ENCODE measurements around the gene DLGAP4. TPM values are rescaled to one million over a fixed set of nuclear protein-coding genes. Genes with fewer than 3 reads are reported as not detected.

Gene DLGAP4
- polyA plus RNA-seq, 1 experiment: 34.9 TPM

- ChIA-PET CTCF (no interaction called here), POLR2A (interaction anchor here (0.6 kb wide), 1 partner anchor 57 kb away, joined by 3 read pairs; no protein-coding TSS in a partner anchor)
- no peak for DNase-seq (ENCODE audit: low read depth)
- Histone ChIP-seq H3K4me3 (ENCODE audit: low read depth, low read length) (no peak overlapping the region), H3K36me3 (ENCODE audit: control insufficient read depth, insufficient read depth, low read length) (peaks cover 39% of the 10 kb centered on the region), H3K27me3 (ENCODE audit: control insufficient read depth, insufficient read depth, low read length) (no peaks in the 10 kb centered on the region)
- TF ChIP-seq CTCF (IDR thresholded peaks at IDR 0.05; ENCODE audit: insufficient read depth, low read depth, low read length): no peak
Measured at GRCh38 chr20:36548704-36549627, 242.8 kb downstream of the DLGAP4 start.

DNA sequence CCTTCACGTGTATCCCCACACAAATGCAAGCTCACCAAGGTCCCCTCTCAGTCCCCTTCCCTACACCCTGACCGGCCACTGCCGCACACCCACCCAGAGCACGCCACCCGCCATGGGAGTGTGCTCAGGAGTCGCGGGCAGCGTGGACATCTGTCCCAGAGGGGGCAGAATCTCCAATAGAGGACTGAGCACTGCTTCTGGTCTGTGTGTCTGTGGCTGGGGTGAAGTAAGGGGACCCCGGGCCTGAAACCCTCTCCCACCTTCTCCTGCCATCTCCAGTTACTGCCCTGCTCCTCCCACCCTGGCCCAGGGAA lies 243.4 kb downstream of the DLGAP4 start:
- Histone ChIP-seq H3K36me3 (ENCODE audit: control insufficient read depth, insufficient read depth, low read length) (peaks cover 38% of the 10 kb centered on the region), H3K4me3 (ENCODE audit: low read depth, low read length) (no peak overlapping the region), H3K27me3 (ENCODE audit: control insufficient read depth, insufficient read depth, low read length) (no peaks in the 10 kb centered on the region)
- no peak for TF ChIP-seq CTCF (IDR thresholded peaks at IDR 0.05; ENCODE audit: insufficient read depth, low read depth, low read length)
- ChIA-PET CTCF (interaction anchor here (2.0 kb wide), 1 partner anchor 56 kb away, joined by 7 read pairs; the partner anchor contains the start of gene RAB5IF), POLR2A (interaction anchor here (0.6 kb wide), 1 partner anchor 57 kb away, joined by 3 read pairs; no protein-coding TSS in a partner anchor)
- DNase-seq (ENCODE audit: low read depth): no peak

DNA sequence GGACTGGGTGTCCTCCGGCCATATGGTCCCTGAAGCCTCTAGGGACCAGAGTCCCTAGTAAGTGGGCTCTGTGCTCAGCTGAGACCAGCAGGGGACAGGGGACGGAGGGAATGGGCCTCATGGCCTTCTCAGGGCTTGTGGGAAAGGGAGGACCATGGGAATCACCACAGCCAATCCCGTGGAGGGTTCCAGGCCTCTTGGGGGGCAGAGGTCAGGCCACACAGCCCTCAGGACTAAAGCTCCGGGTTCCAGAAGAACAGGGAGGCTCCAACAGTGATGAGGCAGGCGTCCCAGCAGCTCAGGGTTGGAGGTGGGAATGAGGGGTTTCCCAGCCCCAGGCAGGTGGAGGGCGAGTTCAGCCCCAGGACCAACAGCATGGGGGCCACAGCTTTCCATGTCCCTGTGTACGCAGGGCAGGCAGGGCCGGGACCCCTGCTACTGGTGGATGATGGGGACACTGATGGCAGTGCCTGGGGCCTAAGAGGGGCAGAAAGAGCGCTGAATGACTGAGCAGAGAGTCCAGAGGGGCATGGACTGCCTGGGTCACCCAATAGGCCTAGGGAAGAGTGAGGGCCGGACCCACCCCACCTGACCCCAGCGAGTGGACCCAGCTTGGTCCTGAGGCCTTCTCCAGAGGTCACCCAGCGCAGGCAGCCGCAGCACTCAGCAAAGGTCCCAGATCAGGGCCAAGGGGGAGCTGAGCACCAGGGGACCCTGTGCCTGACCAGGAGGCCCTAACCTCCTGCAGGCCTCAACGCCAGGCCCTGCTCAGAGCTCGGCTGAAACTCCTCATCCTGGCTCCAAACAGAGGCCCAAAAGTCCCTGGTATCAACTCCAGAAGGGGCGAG lies 244.0 kb downstream of the DLGAP4 start:
- no peak for DNase-seq (ENCODE audit: low read depth)
- CTCF ChIA-PET: interaction anchor here (1.5 to 2.3 kb wide), 3 partner anchors 8 to 55 kb away, joined by 4 to 10 read pairs (median 7); partner anchors contain the start of genes RAB5IF and TGIF2
- H3K27me3 ChIP-seq (ENCODE audit: control insufficient read depth, insufficient read depth, low read length): no peaks in the 10 kb centered on the region
- peaks cover 34% of the 10 kb centered on the region for H3K36me3 ChIP-seq (ENCODE audit: control insufficient read depth, insufficient read depth, low read length)
- POLR2A ChIA-PET: interaction anchor here (0.6 kb wide), 1 partner anchor 56 kb away, joined by 3 read pairs; no protein-coding TSS in a partner anchor
- no peak overlapping the region for H3K4me3 ChIP-seq (ENCODE audit: low read depth, low read length)
- no peak for TF ChIP-seq CTCF (IDR thresholded peaks at IDR 0.05; ENCODE audit: insufficient read depth, low read depth, low read length)

DNA sequence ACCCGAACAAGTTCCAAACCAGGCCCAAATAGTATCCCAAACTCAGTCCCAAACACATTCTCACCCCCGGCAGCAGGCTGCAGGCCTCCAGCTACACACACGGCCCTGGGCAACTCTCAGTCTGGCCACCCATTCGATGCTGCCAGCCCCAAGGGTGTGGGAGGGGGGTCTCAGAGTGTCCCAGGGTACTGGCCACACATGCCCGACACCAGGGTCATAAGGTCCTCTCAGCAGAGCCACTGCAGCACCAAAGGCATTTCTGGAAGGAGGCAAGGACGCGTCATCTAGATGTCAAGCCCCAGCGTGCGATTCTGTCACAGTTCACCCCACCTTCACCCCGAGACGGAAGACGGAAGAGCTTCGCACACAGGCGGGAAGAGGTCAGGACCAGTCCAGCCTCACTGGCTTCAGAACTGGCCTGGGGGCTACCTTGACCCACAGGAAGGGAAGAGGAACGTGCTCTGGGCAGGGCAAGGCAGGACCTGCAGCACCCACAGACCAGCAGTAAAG lies 244.7 kb downstream of the DLGAP4 start:
- H3K27me3 ChIP-seq (ENCODE audit: control insufficient read depth, insufficient read depth, low read length): no peaks in the 10 kb centered on the region
- ChIA-PET POLR2A (no interaction called here), CTCF (interaction anchor here (1.0 to 2.3 kb wide), 4 partner anchors 8 to 54 kb away, joined by 3 to 10 read pairs (median 6); partner anchors contain the start of genes RAB5IF and TGIF2)
- TF ChIP-seq CTCF (IDR thresholded peaks at IDR 0.05; ENCODE audit: insufficient read depth, low read depth, low read length): no peak
- H3K4me3 ChIP-seq (ENCODE audit: low read depth, low read length): no peak overlapping the region
- no peak for DNase-seq (ENCODE audit: low read depth)
- peaks cover 33% of the 10 kb centered on the region for H3K36me3 ChIP-seq (ENCODE audit: control insufficient read depth, insufficient read depth, low read length)
